Embryonic facial prominence (tissue), 1 donor: Measurements from ENCODE around the gene KLF15.

Source experiments
- DNase-seq: peaks from one replicate; pipeline ENCODE4 v3.0.0-alpha.2; 2016; ENCODE audit errors: extremely low spot score

KLF15 gene

GRCh38 chr3:126357295-126358037, at the start of gene KLF15:
Gene KLF15 (minus strand): TSS chr3:126357408. CDS start chr3:126352922, 4,486 bp downstream.
- no peak for DNase-seq

DNA sequence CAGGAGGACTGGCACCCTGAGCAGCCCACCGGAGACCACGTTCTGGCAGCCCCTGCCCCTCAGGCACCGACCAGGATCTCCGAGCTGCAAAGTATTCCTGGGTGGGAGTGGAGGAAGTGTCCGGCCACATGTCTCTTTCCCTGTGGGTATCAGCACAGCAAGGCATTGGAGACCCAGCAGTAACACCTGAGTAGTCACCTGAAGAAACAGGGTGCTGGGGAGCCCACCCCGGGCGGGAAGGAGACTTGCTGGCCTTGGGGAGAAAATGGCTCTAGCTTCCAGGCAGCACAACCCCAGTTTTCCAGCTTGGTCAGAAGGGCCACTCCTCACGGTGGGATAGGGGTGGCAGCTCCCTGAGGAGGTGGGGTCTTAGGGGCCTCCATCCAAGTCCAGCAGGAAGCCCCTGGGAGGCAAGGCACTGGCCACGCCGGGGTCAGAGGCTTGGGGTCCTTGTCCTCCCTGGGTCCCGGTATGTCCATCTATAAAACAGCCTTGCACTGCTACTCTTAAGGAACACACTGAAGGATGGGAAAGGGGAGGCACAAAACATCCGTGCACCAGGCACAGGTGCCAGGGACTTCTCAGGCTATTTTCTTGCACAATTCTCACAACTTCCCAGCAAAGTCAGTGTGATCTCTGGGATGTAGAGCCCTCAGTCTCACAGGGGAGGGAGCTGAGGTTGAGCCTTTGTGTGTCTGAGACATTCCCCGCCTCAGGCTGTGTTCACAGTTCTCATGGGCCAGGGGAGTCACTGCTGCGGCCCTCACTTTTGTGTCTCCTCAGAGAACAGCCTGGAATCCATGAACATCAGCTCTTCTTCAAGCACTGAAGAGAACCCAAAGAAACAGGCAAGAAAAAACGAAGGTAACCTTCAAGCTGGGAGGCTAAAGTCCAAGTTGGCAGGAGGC, 49.4 kb upstream of the KLF15 start:
- no peak for DNase-seq

DNA sequence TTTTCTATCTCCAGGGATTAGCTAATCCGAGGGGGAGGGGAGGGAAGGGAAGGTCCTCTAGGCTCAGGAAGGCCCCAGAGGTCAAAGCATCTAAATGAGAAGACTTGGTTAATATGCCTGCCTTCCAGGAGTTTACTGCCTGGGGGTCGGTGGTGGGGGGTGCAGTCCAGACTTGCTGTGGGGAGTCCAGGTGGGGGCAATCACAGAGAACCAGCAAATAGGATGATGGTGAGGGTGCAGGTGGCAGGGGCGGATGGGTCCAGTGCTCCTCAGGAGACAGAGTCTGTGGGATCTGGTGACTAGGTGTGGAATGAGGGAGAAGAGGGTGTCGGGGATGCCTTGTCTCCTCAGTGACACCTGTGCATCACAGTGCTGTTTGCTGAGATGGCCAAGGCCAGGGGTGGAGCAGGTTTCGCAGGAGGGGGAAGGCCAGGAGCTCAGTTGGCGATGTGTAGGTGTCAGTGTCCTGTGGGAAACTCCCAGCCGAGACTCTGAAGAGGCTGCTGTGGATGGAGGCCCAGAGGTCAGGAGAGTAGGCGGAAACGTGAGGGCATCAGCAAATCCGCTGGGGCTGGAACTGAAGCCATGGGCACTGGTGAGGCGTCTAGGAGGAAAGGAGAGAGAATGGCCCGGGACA, 45.6 kb upstream of the KLF15 start:
- DNase-seq: no peak

- DNase-seq: no peak
These were observed 45.0 kb upstream of the KLF15 start for GRCh38 chr3:126402178-126402577.

GRCh38 chr3:126401611-126402160, 44.5 kb upstream of the KLF15 start:
- DNase-seq: no peak

DNA sequence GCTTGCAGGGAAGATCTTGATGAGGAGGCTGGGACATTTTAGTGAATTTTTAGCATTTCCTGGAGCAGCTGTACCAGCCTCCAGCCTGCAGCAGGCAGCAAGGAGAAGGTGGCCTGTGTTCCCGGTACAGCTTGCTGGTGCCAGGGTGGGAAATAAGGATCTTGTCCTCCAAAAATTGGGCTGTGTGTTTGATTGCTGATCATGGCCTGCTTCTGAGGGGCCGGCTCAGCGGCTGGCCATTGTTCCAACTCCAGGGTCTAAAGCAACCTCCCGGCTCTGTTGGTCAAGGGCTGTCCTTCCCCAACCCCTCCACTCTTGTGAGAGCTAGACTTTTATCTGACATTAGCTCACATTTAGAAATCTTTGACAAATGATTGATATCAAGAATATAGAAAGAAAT, 42.5 kb upstream of the KLF15 start:
- DNase-seq: no peak

DNA sequence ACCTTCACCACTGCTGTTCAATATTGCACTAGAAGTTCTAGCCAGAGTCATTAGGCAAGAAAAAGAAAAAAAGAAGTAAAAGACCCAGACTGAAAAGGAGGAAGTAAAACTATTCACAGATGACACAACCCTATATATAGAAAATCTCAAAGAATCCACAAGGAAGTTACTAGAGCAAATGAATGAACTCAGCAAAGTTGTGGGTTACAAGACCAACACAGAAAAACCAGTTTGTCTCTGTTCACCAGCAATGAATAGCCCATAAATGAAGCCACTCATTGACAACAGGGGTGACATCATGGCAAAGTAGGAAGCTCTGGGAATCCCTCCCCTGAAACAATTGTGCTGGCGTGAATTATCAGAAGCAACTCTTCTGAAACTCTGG, 42.1 kb upstream of the KLF15 start:
- no peak for DNase-seq

DNA sequence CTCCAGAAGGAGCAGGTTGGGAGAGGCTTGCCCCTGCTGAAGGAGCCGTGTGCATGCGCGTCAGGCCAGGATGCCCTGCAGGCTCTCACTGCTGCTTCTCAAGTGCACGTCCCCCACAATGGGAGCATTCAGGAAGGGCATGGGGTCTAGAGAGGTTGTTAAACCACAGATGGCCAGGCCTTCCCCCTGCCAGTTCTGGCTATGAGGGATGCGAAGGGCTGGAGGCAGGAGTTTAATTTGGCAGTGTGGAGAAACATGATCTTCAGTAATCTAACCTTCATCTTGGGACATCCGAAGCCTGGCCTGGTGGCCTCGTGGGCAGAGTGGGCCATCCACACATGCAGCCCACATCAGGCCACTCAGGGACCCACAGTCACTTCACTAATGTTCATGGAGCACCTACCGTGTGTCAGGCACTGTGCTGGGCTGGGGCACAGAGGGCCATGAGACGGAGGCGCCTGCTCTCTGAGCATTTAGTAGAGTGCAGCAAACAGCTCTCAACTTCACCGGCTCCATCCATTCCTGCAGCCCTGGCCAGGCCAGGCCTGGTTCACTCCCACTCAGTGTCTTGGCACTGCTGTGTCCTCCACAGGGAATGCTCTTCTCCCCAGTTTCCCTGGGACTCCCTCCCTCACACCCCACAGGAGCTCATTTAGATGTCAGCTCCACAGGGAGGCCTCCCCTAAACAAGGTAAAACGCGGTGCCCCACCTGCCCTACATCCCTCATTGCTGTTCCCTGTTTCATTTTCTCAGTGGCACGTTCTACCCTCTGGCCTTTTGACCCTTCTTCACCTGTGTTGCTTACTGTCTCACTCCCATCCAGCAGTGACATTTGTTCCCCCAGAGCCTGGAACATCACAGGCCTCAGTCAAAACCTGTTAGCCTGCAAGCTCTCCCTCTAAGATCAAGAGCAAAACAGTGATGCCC, 41.5 kb upstream of the KLF15 start:
- no peak for DNase-seq

- DNase-seq: no peak
These were observed 40.6 kb upstream of the KLF15 start for GRCh38 chr3:126397610-126398422.

- no peak for DNase-seq
These were observed 39.3 kb upstream of the KLF15 start for GRCh38 chr3:126396536-126396935.

DNA sequence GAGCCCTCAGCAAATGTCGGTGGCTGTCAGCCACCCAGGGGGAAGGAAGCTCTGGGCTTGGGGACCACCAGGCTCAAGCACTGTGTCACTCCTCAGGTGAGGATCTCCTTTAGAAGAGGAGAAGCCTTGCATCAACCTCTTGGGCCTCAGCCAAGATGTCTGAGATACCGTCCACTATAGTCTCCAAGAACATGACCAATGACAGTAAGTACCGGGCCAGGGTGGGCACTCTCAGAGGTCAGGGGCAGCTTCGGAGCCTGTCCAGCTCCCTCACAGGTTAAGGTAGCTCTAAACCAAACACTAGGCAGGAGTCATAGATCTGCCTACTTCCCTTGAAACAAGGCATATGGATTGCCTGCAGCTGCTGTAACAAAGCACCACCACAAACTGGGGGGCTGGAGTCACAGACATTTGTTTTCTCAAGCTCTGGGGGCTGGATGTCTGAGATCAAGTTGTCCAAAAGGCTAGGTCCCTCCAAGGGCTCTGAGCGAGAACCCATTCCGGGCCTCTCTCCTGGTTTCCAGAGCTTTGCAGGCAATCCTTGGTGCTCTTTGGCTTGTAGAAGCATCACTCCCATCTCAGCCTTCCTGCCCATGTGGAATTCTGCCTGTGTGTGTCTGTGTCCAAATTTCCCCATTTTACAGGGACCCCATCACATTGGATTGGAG, 38.8 kb upstream of the KLF15 start:
- no peak for DNase-seq

DNA sequence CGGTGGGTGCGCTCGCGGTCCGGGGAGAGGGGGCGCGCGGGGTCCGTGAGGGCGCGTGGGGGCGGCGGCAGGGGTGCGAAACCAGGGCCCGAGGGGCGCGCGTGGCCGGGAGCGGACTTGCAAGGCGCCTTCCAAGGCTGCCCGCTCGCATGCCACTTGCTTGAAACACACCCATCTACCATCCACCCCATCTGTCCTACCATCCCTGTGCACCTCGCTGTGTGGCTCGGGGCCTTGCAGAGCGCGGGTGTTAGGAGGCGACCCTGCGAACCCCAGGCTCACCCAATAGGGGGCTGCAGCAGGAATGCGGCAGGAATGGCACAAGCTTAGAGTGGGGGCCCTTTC, 37.7 kb upstream of the KLF15 start:
- DNase-seq: no peak

- no peak for DNase-seq
These were observed 37.2 kb upstream of the KLF15 start, which contains the start of gene CFAP100 for GRCh38 chr3:126394179-126394976. Gene CFAP100 (plus strand): TSS chr3:126394909. CDS start chr3:126396001, 1,092 bp downstream.

- no peak for DNase-seq
These were observed 36.4 kb upstream of the KLF15 start for GRCh38 chr3:126393563-126393962.

- DNase-seq: no peak
These were observed 35.0 kb upstream of the KLF15 start for GRCh38 chr3:126392246-126392645.

GRCh38 chr3:126391631-126392030, 34.4 kb upstream of the KLF15 start:
- no peak for DNase-seq

- no peak for DNase-seq
These were observed 33.5 kb upstream of the KLF15 start for GRCh38 chr3:126390751-126391150.

GRCh38 chr3:126390201-126390600, 33.0 kb upstream of the KLF15 start:
- no peak for DNase-seq

- DNase-seq: no peak
These were observed 32.6 kb upstream of the KLF15 start for GRCh38 chr3:126389794-126390146.
